IMR-90 (cell line): ENCODE data around the gene EXOC6. TPM values are rescaled to one million over a fixed set of nuclear protein-coding genes. Genes with fewer than 3 reads are reported as not detected.

Experiments
- ATAC-seq: fragments of 200-7000 bp; cut with Tn5 transposase; 2 replicates; pipeline ENCODE4 v1.9.1; 2020; ENCODE audit warnings: low read depth, mild to moderate bottlenecking, moderate library complexity
- BruUV-seq: library from RNA; stranded (reverse); fragments of 400-500 nt; replicated peaks from 2 replicates; lab custom pipeline; 2021; lab: Mats Ljungman, UMichigan
- CTCF ChIA-PET: fragments of 300-600 bp; formaldehyde crosslinking; extraction: SDS; loops from one replicate; lab custom pipeline; 2021; ENCODE audit warnings: antibody characterized with exemption; lab: Yijun Ruan, JAX
- POLR2A ChIA-PET: fragments of 300-600 bp; sonication (Branson Sonifier 250); formaldehyde crosslinking; loops from one replicate; lab custom pipeline; 2022; ENCODE audit warnings: antibody characterized with exemption; ENCODE audit not compliant: unreplicated experiment; lab: Charles Lee
- DNase-seq: peaks from one replicate; pipeline ENCODE4 v3.0.0; 2013
- H2AFZ ChIP-seq: replicated peaks from 2 replicates; pipeline ENCODE3; 2013; ENCODE audit warnings: low read length, mild to moderate bottlenecking; ENCODE audit not compliant: poor library complexity
- H2AK5ac ChIP-seq: 2 replicates; pipeline ENCODE4 v1.6.1; 2013; ENCODE audit warnings: low read depth, low read length, inconsistent platforms
- H2AK9ac ChIP-seq: replicated peaks from 2 replicates; pipeline ENCODE3; 2013; ENCODE audit warnings: mild to moderate bottlenecking, low read depth, low read length, moderate library complexity; ENCODE audit not compliant: poor library complexity
- H2BK120ac ChIP-seq: 2 replicates; pipeline ENCODE4 v1.6.1; 2013; ENCODE audit warnings: low read depth, low read length, inconsistent platforms
- H2BK15ac ChIP-seq: 3 replicates; pipeline ENCODE4 v1.6.1; 2013; ENCODE audit warnings: low read depth, low read length, inconsistent platforms
- H2BK20ac ChIP-seq: 2 replicates; pipeline ENCODE4 v1.6.1; 2013; ENCODE audit warnings: low read depth, mild to moderate bottlenecking, inconsistent platforms, low read length, moderate library complexity
- H2BK5ac ChIP-seq: 2 replicates; pipeline ENCODE4 v1.6.1; 2013; ENCODE audit warnings: mild to moderate bottlenecking, low read depth, low read length, inconsistent platforms; ENCODE audit not compliant: poor library complexity, severe bottlenecking
- H3K14ac ChIP-seq: replicated peaks from 2 replicates; pipeline ENCODE4 v1.6.1; 2013; ENCODE audit warnings: low read depth, low read length, inconsistent platforms
- H3K18ac ChIP-seq: 2 replicates; pipeline ENCODE4 v1.6.1; 2013; ENCODE audit warnings: low read depth, low read length, control low read depth
- H3K23ac ChIP-seq: 2 replicates; pipeline ENCODE4 v1.6.1; 2013; ENCODE audit warnings: low read depth, low read length, inconsistent platforms
- H3K27ac ChIP-seq: 2 replicates; pipeline ENCODE4 v1.5.1; 2013; ENCODE audit warnings: mild to moderate bottlenecking, control low read depth, low read length; ENCODE audit not compliant: insufficient read depth
- H3K27me3 ChIP-seq: 2 replicates; pipeline ENCODE4 v1.6.1; 2013; ENCODE audit warnings: low read length; ENCODE audit not compliant: control insufficient read depth, insufficient read depth
- H3K36me3 ChIP-seq: 2 replicates; pipeline ENCODE4 v1.6.1; 2013; ENCODE audit warnings: low read length, mixed read lengths; ENCODE audit not compliant: control insufficient read depth, insufficient read depth
- H3K4ac ChIP-seq: 2 replicates; pipeline ENCODE4 v1.6.1; 2013; ENCODE audit warnings: low read depth, low read length, inconsistent platforms
- H3K4me1 ChIP-seq: 2 replicates; pipeline ENCODE4 v1.6.1; 2013; ENCODE audit warnings: low read length, mixed read lengths; ENCODE audit not compliant: control insufficient read depth, insufficient read depth
- H3K4me2 ChIP-seq: 2 replicates; pipeline ENCODE4 v1.6.1; 2013; ENCODE audit warnings: low read depth, mild to moderate bottlenecking, control low read depth, low read length, moderate library complexity
- H3K4me3 ChIP-seq: 2 replicates; pipeline ENCODE4 v1.5.1; 2013; ENCODE audit warnings: low read depth, mild to moderate bottlenecking, control low read depth, low read length, moderate library complexity; ENCODE audit not compliant: insufficient read depth
- H3K56ac ChIP-seq: 2 replicates; pipeline ENCODE4 v1.6.1; 2013; ENCODE audit warnings: low read length, inconsistent platforms; ENCODE audit not compliant: insufficient read depth; ENCODE audit errors: extremely low read depth
- H3K79me1 ChIP-seq, 2 experiments: 2 replicates each; pipeline ENCODE4 v1.6.1; 2013; ENCODE audit warnings: low read length in 2 of 2, inconsistent platforms in 1 of 2, low read depth in 1 of 2
- H3K9ac ChIP-seq: 2 replicates; pipeline ENCODE4 v1.6.1; 2013; ENCODE audit warnings: low read depth, low read length, control low read depth
- H3K9me1 ChIP-seq: 2 replicates; pipeline ENCODE4 v1.6.1; 2013; ENCODE audit warnings: low read length, inconsistent platforms; ENCODE audit not compliant: insufficient read depth
- H3K9me3 ChIP-seq: 2 replicates; pipeline ENCODE4 v1.6.1; 2013; ENCODE audit warnings: low read length; ENCODE audit not compliant: control insufficient read depth, insufficient read depth
- H4K20me1 ChIP-seq: 2 replicates; pipeline ENCODE4 v1.6.1; 2013; ENCODE audit warnings: low read length, inconsistent platforms; ENCODE audit not compliant: insufficient read depth
- H4K5ac ChIP-seq: 2 replicates; pipeline ENCODE4 v1.6.1; 2013; ENCODE audit warnings: mild to moderate bottlenecking, low read depth, low read length, control low read depth
- H4K8ac ChIP-seq, 2 experiments: 2 replicates each; pipeline ENCODE4 v1.6.1; 2013; ENCODE audit warnings: low read depth in 2 of 2, low read length in 2 of 2, control low read depth in 1 of 2, inconsistent platforms in 1 of 2
- H4K91ac ChIP-seq: 2 replicates; pipeline ENCODE4 v1.6.1; 2013; ENCODE audit warnings: low read depth, low read length, inconsistent platforms; ENCODE audit not compliant: insufficient read depth
- BHLHE40 ChIP-seq: fragments of 150-350 bp; IDR thresholded peaks from 2 replicates; pipeline ENCODE4 v1.6.1; 2016; ENCODE audit warnings: mild to moderate bottlenecking, low read depth, low read length
- CEBPB ChIP-seq: IDR thresholded peaks from 2 replicates; pipeline ENCODE4 v1.6.1; 2012; ENCODE audit warnings: low read depth, low read length, improper control_type of control experiment
- CHD1 ChIP-seq: IDR thresholded peaks from 2 replicates; pipeline ENCODE4 v1.6.1; 2012; ENCODE audit warnings: low read depth, low read length, improper control_type of control experiment
- FOS ChIP-seq: fragments of 150-350 bp; IDR thresholded peaks from 2 replicates; pipeline ENCODE4 v1.6.1; 2016; ENCODE audit warnings: low read depth, low read length
- MAFK ChIP-seq: IDR thresholded peaks from 2 replicates; pipeline ENCODE4 v1.6.1; 2012; ENCODE audit warnings: low read depth, low read length, improper control_type of control experiment
- MAZ ChIP-seq: IDR thresholded peaks from 2 replicates; pipeline ENCODE4 v1.6.1; 2012; ENCODE audit warnings: low read depth, mild to moderate bottlenecking, low read length, improper control_type of control experiment, moderate library complexity, borderline replicate concordance
- MXI1 ChIP-seq: IDR thresholded peaks from 2 replicates; pipeline ENCODE4 v1.6.1; 2012; ENCODE audit warnings: low read depth, mild to moderate bottlenecking, low read length, moderate library complexity, borderline replicate concordance
- NFE2L2 ChIP-seq: fragments of 150-350 bp; IDR thresholded peaks from 2 replicates; pipeline ENCODE4 v1.6.1; 2016; ENCODE audit warnings: low read depth, mild to moderate bottlenecking, low read length
- POLR2A ChIP-seq: IDR thresholded peaks from 2 replicates; pipeline ENCODE4 v1.6.1; 2012; ENCODE audit warnings: mild to moderate bottlenecking, low read depth, low read length
- RAD21 ChIP-seq: IDR thresholded peaks from 2 replicates; pipeline ENCODE4 v1.6.1; 2012; ENCODE audit warnings: low read length, improper control_type of control experiment
- RCOR1 ChIP-seq: IDR thresholded peaks from 2 replicates; pipeline ENCODE4 v1.6.1; 2012; ENCODE audit warnings: mild to moderate bottlenecking, low read length, improper control_type of control experiment; ENCODE audit not compliant: insufficient replicate concordance
- RFX5 ChIP-seq: IDR thresholded peaks from 2 replicates; pipeline ENCODE4 v1.8.0; 2012; ENCODE audit warnings: low read depth, mild to moderate bottlenecking, low read length, moderate library complexity
- SMC3 ChIP-seq: fragments of 150-350 bp; IDR thresholded peaks from 2 replicates; pipeline ENCODE4 v1.6.1; 2016; ENCODE audit warnings: low read depth, mild to moderate bottlenecking, antibody characterized with exemption, low read length, moderate library complexity
- dilution Hi-C: fragments of 300-500 bp; cut with HindIII; formaldehyde crosslinking; loops from one replicate; pipeline ENCODE4 v1.14.3; 2018; ENCODE audit warnings: low sequenced_read_pairs; ENCODE audit not compliant: unreplicated experiment
- in situ Hi-C: fragments of 300-500 bp; cut with MboI; formaldehyde crosslinking; loops from 3 replicates; pipeline ENCODE4 v1.14.3; 2019; ENCODE audit warnings: low sequenced_read_pairs, inconsistent platforms, mixed read lengths
- intact Hi-C: fragments of 100-400 bp; cut with micrococcal nuclease; formaldehyde crosslinking; loops from 2 replicates; pipeline ENCODE4 v1.10.0; 2022
- polyA plus RNA-seq, 3 experiments: library from polyadenylated mRNA; depleted of rRNA; stranded (reverse); fragments of >200 nt; gene quantifications; 2 replicates each; pipeline ENCODE4 v1.2.3, GENCODE V29; 2012; ENCODE audit warnings: low replicate concordance in 1 of 3
- total RNA-seq: library from RNA; depleted of rRNA; stranded (reverse); fragments of >200 nt; gene quantifications from 2 replicates; pipeline ENCODE4 v1.2.3, GENCODE V29; 2012
- TF ChIP-seq, protein P1 (sequence below): fragments of 150-350 bp; IDR thresholded peaks from 2 replicates; pipeline ENCODE4 v1.6.1; 2017; ENCODE audit warnings: mild to moderate bottlenecking, antibody characterized with exemption, low read length, low read depth
- TF ChIP-seq, protein P2 (sequence below): fragments of 150-350 bp; IDR thresholded peaks from 2 replicates; pipeline ENCODE4 v1.6.1; 2016; ENCODE audit warnings: low read depth, mild to moderate bottlenecking, low read length, moderate library complexity, borderline replicate concordance
- TF ChIP-seq, protein P3 (sequence below): conservative IDR thresholded peaks from 2 replicates; pipeline ENCODE4 v1.5.1; 2012; ENCODE audit warnings: mild to moderate bottlenecking, low read depth, low read length, improper control_type of control experiment

EXOC6 gene
- total and polyA plus RNA-seq, 2 of the 4 experiments (the other 2 are of a cell fraction), result 4.5 to 11.5 TPM

DNA sequence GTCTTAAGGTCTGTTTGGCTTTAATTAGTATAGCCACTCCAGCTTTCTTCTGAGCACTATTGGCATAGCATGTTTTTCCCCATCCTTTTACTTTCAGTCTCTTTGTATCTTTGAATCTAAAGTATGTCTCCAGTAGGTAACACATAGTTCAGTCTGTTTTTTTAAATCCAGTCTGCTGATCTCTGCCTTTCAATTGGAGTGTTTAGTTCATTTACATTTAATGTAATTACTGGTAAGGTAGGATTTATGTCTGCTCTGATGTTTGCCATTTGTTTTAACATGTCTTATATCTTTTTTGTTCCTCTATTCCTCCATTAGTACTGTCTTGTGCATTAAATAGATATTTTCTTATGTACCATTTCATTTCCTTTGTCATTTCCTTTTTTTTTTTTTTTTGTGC, 72.5 kb downstream of the EXOC6 start:
- Histone ChIP-seq H2AK9ac (no peak overlapping the region), H2BK15ac (no peak overlapping the region), H3K27ac (no peak overlapping the region), H3K23ac (no peak overlapping the region), H2BK20ac (no peak overlapping the region), H2AK5ac (no peak overlapping the region), H2AFZ (no peak overlapping the region), H3K27me3 (no peaks in the 10 kb centered on the region), H3K9me1 (no peaks in the 10 kb centered on the region), H3K14ac (no peak overlapping the region), H2BK120ac (no peak overlapping the region), H3K4me3 (no peak overlapping the region), H3K36me3 (peaks cover 5% of the 10 kb centered on the region), H3K4me1 (no peaks in the 10 kb centered on the region), H3K9ac (no peak overlapping the region), H3K9me3 (no peaks in the 10 kb centered on the region), H3K4me2 (no peak overlapping the region), H3K18ac (no peak overlapping the region), H2BK5ac (no peak overlapping the region), H4K5ac (no peak overlapping the region), H4K91ac (no peak overlapping the region), H3K4ac (no peak overlapping the region), H3K56ac (no peak overlapping the region), H4K8ac (no peak overlapping the region), H4K20me1 (no peaks in the 10 kb centered on the region), H3K79me1 (no peaks in the 10 kb centered on the region)
- ChIA-PET CTCF (no interaction called here), POLR2A (no interaction called here)
- no peak for DNase-seq
- in situ Hi-C loops (no loop called here), dilution Hi-C loops (no loop called here), intact Hi-C loops (no loop called here)
- no peak for TF ChIP-seq RCOR1
- no peak for TF ChIP-seq BHLHE40
- TF ChIP-seq MXI1, result no peak
- no peak for TF ChIP-seq FOS
- TF ChIP-seq, protein P1, sequence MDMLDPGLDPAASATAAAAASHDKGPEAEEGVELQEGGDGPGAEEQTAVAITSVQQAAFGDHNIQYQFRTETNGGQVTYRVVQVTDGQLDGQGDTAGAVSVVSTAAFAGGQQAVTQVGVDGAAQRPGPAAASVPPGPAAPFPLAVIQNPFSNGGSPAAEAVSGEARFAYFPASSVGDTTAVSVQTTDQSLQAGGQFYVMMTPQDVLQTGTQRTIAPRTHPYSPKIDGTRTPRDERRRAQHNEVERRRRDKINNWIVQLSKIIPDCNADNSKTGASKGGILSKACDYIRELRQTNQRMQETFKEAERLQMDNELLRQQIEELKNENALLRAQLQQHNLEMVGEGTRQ, result no peak
- no peak for TF ChIP-seq CEBPB
- no peak for TF ChIP-seq CHD1
- TF ChIP-seq, protein P2, sequence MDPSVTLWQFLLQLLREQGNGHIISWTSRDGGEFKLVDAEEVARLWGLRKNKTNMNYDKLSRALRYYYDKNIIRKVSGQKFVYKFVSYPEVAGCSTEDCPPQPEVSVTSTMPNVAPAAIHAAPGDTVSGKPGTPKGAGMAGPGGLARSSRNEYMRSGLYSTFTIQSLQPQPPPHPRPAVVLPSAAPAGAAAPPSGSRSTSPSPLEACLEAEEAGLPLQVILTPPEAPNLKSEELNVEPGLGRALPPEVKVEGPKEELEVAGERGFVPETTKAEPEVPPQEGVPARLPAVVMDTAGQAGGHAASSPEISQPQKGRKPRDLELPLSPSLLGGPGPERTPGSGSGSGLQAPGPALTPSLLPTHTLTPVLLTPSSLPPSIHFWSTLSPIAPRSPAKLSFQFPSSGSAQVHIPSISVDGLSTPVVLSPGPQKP, result no peak
- TF ChIP-seq, protein P3, sequence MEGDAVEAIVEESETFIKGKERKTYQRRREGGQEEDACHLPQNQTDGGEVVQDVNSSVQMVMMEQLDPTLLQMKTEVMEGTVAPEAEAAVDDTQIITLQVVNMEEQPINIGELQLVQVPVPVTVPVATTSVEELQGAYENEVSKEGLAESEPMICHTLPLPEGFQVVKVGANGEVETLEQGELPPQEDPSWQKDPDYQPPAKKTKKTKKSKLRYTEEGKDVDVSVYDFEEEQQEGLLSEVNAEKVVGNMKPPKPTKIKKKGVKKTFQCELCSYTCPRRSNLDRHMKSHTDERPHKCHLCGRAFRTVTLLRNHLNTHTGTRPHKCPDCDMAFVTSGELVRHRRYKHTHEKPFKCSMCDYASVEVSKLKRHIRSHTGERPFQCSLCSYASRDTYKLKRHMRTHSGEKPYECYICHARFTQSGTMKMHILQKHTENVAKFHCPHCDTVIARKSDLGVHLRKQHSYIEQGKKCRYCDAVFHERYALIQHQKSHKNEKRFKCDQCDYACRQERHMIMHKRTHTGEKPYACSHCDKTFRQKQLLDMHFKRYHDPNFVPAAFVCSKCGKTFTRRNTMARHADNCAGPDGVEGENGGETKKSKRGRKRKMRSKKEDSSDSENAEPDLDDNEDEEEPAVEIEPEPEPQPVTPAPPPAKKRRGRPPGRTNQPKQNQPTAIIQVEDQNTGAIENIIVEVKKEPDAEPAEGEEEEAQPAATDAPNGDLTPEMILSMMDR, result no peak
- TF ChIP-seq MAFK, result no peak
- no peak for TF ChIP-seq RAD21
- TF ChIP-seq RFX5, result no peak
- no peak for TF ChIP-seq POLR2A
- no peak for TF ChIP-seq MAZ
- TF ChIP-seq NFE2L2, result no peak
- no peak for TF ChIP-seq SMC3
- no peak for ATAC-seq
- BruUV-seq, result no TSS peak
